GM21717 (cell line): ENCODE results near the gene ATXN1.
A peak's percentile ranks its signal among the peaks of the same experiment; 100 is the strongest.

Experiments used
- ATAC-seq: cut with Tn5 transposase; IDR thresholded peaks from one replicate; pipeline ENCODE4 v1.9.1; 2021; ENCODE audit warnings: mild to moderate bottlenecking, moderate library complexity; ENCODE audit not compliant: unreplicated experiment

ATXN1 gene

GRCh38 chr6:16747232-16748024 is 13.8 kb downstream of the ATXN1 start:
- no peak for ATAC-seq

GRCh38 chr6:16746812-16747211 is 14.4 kb downstream of the ATXN1 start:
- no peak for ATAC-seq

- no peak for ATAC-seq
Observed at GRCh38 chr6:16746401-16746800, 14.9 kb downstream of the ATXN1 start.

- ATAC-seq, result no peak
Observed at GRCh38 chr6:16743664-16744210, 17.5 kb downstream of the ATXN1 start.

GRCh38 chr6:16742116-16742515 is 19.1 kb downstream of the ATXN1 start:
- no peak for ATAC-seq

- ATAC-seq, result no peak
Observed at GRCh38 chr6:16741112-16742016, 19.9 kb downstream of the ATXN1 start.

GRCh38 chr6:16740097-16740496 is 21.2 kb downstream of the ATXN1 start:
- no peak for ATAC-seq

GRCh38 chr6:16739329-16739801 is 21.9 kb downstream of the ATXN1 start:
- no peak for ATAC-seq

GRCh38 chr6:16737925-16738324 is 23.3 kb downstream of the ATXN1 start:
- no peak for ATAC-seq

GRCh38 chr6:16736856-16737775 is 24.1 kb downstream of the ATXN1 start:
- no peak for ATAC-seq

- ATAC-seq, result no peak
Observed at GRCh38 chr6:16735014-16735413, 26.2 kb downstream of the ATXN1 start.

- ATAC-seq, result no peak
Observed at GRCh38 chr6:16733085-16733484, 28.2 kb downstream of the ATXN1 start.

GRCh38 chr6:16731478-16732051 is 29.7 kb downstream of the ATXN1 start:
- peak; percentile 99 for ATAC-seq

- ATAC-seq, result no peak
Observed at GRCh38 chr6:16730738-16731477, 30.4 kb downstream of the ATXN1 start.

- ATAC-seq, result no peak
Observed at GRCh38 chr6:16729744-16730143, 31.5 kb downstream of the ATXN1 start.

- no peak for ATAC-seq
Observed at GRCh38 chr6:16729183-16729691, 32.0 kb downstream of the ATXN1 start.

- ATAC-seq, result no peak
Observed at GRCh38 chr6:16728513-16729182, 32.6 kb downstream of the ATXN1 start.

GRCh38 chr6:16727996-16728395 is 33.3 kb downstream of the ATXN1 start:
- ATAC-seq, result no peak
